ENCODE data around the gene TMBIM4.
A peak's percentile ranks its signal among the peaks of the same experiment; 100 is the strongest.

TMBIM4 gene

DNA sequence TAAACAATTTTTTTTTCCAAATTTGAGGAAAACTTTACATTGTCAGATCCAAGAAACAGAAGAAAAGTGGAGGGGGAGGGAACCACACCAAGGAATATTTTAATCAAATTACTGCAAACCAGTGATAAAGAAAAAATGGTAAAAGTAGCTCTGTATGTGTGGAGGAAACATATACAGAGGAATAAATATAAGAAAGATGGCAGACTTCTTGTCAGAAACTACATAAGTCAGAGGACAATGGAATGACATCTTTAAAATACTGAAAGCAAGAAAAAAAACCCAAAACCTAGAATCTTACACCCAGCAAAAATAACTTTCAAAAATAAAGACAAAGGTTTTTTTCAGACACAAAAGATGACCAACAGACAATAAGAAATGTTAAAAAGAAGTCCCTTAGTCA is 29.1 kb downstream of the TMBIM4 start:
- no peak for DNase-seq (ENCODE audit: low read depth)

DNA sequence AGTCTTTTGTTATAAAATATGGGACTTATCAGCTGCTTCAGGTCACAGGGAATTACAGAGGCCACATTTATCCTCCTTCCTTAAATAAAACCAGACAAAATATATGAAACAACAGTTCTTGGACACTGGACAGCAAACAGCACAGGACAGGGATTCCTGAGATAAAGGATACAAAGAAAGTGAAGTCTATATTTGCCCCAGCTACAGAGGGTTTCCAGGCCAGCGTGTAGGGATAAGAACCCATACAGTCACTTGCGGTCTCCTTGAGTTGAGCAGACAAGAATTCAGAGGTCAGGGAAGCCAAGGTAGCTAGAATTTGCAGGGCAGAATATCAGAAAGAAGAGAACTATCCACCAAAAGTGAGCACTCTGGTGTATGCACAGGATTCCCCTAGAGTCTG is 30.5 kb downstream of the TMBIM4 start:
- no peak for DNase-seq (ENCODE audit: low read depth)

DNA sequence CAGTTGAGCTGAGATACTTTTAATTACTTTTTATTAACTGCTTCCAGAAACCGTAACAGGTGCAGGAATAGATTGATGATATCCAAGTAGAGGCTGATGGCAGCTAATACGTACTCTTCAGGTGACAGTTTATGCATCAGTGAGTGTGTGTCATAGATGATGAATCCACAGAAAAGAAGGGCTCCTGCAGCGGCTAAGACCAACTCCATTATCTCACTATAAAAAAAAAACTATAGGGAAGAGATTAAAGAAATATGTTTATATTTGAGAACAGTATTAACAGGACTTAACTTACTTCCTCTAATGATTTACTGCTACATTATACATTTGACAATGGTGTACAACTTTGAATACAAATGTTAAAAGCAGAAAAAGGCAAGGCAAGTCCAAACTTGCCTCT is 31.9 kb downstream of the TMBIM4 start:
- no peak for DNase-seq (ENCODE audit: low read depth)

DNA sequence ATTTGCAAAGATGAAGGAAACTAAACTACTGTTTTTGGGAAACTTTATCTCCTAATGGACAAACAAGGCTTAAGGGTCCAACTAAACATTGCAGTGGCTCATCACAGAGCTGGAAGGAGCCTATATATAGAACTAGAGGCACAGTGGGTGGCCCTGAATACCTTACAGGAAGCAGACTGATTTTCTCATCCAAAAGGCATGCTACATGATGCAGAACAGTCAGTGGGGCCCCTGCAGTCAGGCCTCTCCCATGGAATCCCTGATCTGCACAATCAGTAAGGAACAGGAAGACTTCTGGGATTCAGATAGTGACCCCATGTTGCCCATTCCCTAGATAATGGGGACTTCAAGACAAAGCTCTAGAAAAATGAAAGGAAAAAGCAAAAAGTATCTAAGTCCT is 37.4 kb downstream of the TMBIM4 start:
- DNase-seq (ENCODE audit: low read depth) = no peak

DNA sequence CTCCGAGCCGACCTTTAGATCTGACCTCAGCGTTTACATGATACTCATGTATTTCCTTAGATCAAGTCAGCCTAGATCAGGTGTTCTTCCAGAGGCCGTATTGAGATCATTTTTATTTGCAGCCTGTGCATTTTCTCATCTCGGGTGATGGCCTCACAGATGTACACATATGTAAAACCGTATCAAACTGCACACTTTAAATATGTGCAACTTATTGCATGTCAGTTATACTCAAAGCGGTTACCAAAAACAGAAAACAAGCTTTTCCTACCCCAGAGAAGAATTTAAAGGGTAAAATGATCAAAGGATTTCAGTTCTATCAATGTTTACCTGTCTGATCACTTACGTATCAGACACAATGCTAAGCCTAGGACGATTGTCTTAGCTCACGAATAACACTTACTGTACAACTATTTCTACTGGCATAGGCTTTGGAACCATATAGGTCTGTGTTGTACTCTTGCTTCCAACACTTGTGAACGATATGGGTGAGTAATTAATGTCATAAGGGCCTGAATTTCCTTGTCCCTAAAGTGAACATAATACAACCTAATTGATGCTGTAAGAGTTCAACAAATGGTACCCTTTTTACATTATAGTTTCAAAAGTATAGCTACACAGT is 38.6 kb downstream of the TMBIM4 start:
- no peak for DNase-seq (ENCODE audit: low read depth)

DNA sequence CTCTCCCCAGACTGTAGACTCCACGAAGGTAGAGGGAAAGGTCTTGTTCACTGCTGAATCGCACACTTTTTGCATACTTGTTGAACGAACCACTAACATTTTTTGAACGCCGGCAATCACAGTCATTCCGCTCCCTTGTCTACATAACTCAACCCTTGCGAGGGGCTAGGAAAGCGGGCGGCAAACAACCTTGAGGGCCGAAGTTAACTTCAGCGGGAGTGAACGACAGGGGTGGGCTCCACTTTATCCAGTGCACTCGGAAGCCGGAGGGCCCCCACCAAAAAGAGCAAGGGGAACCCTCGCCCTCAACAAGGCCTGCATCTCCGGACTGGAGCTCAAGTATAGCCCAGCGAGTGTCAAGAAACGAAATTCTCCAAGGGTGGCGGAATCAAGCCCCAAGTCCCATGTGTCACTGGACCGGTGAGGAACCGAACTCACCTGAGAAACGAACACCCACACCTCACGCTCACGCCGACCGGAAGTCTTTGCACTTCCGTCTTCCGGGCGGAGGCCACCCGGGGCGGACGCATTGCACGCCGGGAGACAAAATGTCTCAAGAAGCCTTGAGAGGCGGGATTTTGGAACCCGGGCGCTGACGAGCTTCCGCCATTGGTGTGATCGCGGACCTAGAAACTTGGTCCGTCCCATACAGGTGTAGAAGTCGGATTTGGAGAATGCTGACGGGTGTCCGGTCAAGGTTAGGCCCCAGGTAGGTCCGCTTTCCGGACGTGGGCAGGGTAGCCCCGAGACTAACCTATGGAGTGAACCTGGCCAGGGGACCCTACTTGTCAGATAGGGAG is 39.3 kb downstream of the TMBIM4 start, which contains the start of gene LLPH:
Gene LLPH (minus strand): TSS at position 484 of the 800 bp plus-strand sequence. CDS start 1,644 bp downstream, outside the sequence.
- DNase-seq (ENCODE audit: low read depth) = peak; percentile 41

DNA sequence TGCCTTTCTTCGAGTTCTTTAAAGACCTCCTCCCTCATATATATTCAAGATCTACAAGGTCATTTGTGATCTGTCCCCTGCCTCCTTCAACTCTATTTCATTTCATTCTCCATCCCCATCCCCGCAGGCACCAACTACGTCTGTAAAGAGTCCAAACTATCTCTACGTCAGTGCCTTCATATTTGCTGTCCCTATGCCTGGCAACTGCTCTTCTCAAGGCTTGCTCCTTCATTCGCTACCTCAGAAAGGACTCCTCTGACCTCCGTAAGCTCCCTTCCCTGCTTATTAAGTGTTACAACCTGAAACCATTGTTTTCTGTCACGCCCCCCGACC is 39.9 kb downstream of the TMBIM4 start:
- DNase-seq (ENCODE audit: low read depth) = no peak

DNA sequence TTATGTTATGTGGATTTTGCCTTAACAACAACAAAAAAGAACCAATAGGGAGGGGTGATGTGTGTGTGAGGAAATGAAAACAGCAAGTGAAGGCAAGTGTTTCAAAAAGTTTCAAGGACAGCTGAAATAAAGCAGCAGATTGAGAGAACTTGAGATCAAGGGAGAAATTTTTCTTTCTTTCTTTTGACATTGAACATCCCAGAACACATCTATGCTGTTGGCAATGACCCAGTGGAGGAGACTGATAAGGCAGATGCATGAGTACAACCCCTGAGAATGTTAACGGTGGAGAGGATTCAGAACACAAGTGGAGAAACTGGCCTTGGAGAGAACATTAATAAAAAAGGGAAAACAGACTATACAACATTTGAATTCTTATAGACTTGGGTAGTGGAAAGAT is 42.1 kb downstream of the TMBIM4 start:
- DNase-seq (ENCODE audit: low read depth) = no peak

DNA sequence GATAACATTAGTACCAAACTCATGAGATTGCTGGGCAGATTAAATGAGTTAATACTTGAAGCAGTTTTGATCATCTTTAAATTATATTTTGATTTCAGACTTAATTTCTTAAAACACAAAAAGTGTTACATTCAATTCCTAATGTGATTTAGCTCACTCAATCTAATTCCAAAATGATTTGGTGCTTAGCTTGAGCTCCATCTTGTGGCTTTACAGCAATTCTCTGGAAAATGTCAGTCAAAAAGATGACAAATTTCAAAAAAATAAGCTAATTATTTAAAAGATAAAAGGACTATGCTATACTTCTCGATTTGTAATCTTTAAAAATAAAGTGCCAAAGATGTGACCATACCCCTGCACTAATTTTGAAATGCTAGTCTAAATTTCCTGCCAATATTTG is 49.3 kb downstream of the TMBIM4 start:
- no peak for DNase-seq (ENCODE audit: low read depth)

DNA sequence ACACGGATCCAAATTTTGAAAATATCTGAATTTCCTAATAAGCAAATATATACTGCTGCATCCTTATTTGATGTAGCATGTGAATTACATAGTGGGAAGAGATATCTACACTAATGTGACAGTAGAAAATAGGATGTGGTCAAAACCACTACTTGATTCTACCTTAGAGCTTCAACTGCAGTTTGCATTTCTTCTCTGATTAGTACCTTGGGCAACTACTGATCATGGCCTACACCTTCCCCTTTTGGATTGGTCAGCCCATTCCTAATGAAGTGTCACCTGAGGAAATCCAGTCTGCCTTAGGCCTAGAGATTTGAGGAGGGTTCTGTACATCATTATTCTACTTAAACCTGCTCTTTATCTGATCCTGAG is 49.9 kb downstream of the TMBIM4 start:
- DNase-seq (ENCODE audit: low read depth) = no peak

DNA sequence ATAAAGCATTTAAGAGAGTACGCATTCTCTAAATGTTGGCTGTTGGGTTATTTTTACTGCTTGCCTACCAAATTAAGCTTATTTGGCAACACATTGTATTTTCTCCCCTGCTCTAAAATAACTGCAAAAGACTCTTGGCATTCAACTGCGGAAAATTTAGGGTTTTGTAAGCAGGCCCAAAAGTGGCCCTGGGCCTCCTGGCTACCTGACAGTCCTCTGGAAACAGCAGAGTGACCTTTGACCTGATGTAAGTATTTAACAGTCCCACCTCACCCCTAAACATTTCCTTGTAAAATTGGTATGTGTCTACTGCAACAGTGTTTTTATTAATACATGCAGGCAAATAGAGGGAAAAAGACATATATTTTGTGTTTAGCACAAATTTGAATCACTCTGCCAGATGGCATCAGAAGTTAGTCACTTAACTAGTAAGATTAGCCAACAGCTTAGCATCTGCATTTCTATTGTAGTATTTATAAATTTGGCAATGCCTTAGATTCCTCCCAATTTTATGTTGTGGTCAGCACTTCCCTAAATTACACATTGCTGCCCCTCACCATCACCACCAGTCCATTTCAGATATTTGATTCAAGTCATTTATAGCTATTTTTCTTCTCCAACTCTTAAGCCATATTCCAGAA is 50.4 kb downstream of the TMBIM4 start:
- DNase-seq (ENCODE audit: low read depth) = no peak

DNA sequence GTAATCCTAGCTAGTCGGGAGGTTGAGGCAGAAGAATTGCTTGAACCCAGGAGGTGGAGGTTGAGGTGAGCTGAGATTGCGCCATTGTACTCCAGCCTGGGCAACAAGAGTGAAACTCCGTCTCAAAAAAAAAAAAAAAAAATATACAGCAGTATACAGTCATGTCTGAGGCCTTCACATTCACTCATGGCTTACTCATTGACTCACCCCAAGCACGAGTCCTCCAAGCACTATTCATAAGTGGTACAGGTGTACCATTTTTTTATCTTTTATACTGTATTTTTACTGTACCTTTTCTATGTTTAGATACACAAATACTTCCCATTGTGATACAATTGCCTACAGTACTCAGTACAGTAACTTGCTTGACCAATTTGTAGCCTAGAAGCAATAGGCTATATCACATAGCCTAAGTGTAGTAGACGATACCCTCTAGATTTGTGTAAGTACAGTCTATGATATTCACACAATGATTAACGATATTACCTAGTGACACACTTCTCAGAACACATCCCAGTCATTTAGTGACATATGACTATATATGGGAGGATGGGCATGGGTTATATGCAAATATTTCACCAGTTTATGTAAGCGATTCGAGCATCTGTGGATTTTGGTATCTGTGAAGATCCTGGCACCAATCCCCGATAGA is 51.4 kb downstream of the TMBIM4 start:
- no peak for DNase-seq (ENCODE audit: low read depth)

DNA sequence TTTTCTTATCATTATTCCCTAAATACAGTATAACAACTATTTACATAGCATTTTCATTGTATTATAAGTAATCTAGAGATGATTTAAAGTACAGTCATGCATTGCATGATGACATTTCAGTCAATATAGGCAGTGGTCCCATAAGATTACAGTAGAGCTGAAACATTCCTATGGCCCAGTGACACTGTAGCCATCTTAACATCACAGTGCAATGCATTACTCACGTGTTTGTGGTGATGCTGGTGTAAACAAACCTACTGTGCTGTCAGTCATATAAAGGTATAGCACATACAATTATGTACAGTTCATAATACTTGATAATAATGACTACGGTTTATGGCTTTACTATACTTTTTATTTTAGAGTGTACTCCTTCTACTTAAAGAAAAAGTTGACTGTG is 52.6 kb downstream of the TMBIM4 start:
- DNase-seq (ENCODE audit: low read depth) = no peak

DNA sequence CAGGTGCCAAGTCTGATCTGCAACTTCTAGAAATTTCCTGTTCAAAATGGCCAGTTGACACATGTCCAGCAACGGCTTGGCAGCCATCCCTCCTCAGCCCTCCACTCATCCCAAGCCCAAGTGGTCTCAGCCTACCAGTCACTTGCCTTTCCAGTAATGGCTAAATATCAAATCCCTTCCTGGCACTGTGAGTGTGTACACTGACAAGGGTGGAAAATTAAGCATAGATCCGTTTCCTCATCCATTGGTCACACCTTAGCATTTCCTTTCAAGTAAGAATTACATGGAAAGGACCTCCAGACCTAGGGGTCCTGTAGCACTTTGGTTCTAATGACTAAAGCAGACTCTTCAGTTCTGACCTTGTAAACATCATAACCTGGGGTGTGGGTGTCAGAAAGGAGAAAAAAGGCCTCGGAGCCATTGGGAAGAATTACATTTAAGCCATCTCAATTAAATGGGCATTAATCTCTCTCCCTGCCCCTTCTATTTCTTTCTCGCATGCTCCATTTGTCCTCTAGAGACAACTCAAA is 54.7 kb downstream of the TMBIM4 start:
- DNase-seq (ENCODE audit: low read depth) = no peak

DNA sequence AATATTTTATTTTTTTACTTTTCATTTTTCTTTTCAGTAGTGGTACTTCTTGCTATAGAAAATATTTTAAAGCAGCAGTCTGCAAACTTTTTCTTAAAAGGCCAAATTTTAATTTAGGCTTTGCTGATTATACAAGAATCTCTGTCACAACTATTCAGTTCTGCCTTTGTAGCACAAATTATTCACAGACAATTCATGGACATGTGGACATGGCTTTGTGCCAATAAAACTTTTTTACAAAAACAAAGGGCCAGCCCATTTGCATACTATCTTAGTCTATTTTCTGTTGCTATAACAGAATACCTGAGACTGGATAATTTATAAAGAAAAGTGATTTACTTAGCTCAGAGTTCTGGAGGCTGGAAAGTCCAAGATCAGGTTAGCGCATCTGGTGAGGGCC is 56.3 kb downstream of the TMBIM4 start:
- DNase-seq (ENCODE audit: low read depth) = no peak

DNA sequence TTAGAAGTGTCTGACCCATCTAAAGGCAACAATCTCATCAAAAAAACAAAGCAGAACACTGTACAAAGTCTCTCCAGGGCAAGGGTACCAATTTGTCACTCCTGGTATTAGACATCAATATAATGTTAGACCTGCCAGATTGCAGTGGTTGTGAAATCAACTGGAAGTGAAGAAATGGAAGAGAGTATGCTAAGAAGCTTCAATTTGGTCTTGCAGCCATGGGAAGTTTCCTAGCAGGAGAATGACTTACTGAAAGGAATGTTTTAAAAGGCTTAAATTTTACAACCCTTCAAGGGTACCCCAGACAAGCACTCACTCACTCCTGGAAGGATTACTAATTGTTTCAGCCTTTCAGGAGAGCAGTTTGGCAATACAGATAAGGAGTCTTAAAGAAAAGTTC is 58.2 kb downstream of the TMBIM4 start:
- DNase-seq (ENCODE audit: low read depth) = no peak

DNA sequence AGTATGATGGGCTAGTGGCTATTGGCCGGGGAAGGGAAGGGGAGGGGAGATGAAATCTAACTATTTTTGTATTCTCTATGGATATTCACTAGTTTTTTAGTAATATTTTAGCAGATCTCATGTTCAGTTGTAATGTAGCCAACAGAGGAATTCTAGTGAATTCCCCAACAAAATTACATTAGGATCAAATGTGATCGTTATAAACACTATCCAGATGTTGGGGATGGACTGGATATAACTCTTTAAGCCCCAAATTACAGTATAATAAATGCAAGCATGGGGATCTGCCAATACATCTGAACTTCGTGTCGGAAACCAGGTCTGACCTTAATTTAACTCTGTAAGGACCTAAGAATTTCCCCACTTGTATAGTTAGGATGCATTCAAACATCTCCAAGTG is 60.7 kb downstream of the TMBIM4 start:
- no peak for DNase-seq (ENCODE audit: low read depth)

DNA sequence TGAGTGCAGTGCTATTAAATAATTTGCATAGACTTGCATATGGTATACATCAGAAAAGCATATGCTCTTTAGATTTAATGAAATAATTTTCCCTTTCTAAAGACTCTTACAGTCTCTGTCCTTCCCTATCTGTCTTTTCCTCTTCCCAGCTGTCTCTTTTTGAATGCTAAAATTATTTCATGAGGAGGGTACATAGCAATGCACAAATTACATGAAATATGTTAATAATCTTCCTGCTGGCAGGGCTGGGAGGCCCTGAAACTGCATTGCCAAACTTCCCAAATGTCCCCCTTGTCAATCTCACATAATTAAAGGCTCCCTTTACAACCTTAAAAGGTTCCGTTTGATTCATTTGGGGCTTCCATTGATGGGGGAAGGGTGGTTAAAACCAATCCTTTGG is 61.4 kb downstream of the TMBIM4 start:
- DNase-seq (ENCODE audit: low read depth) = no peak

DNA sequence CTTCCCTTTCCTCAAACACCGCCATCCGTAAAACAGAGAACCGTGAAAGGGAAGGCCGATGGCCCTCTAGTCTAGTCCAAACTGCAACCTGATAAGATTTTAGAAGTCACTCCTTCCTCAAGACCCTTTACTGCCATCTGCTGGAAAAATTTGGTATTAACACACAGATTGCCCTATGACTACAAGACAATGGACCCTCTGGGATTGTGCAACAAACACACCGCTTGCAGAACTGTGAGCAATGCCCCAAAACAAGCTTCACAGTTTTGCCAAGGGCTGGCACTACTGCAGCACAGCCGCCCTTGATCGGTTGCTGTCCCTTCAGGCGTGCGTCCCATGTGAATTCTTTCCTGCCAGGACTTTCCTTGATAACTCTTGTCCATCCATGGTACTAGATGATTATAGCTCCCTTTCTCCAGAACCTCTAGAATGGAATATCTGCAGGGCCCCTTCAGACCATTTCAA is 62.3 kb downstream of the TMBIM4 start:
- peak; percentile 57 for DNase-seq (ENCODE audit: low read depth)

DNA sequence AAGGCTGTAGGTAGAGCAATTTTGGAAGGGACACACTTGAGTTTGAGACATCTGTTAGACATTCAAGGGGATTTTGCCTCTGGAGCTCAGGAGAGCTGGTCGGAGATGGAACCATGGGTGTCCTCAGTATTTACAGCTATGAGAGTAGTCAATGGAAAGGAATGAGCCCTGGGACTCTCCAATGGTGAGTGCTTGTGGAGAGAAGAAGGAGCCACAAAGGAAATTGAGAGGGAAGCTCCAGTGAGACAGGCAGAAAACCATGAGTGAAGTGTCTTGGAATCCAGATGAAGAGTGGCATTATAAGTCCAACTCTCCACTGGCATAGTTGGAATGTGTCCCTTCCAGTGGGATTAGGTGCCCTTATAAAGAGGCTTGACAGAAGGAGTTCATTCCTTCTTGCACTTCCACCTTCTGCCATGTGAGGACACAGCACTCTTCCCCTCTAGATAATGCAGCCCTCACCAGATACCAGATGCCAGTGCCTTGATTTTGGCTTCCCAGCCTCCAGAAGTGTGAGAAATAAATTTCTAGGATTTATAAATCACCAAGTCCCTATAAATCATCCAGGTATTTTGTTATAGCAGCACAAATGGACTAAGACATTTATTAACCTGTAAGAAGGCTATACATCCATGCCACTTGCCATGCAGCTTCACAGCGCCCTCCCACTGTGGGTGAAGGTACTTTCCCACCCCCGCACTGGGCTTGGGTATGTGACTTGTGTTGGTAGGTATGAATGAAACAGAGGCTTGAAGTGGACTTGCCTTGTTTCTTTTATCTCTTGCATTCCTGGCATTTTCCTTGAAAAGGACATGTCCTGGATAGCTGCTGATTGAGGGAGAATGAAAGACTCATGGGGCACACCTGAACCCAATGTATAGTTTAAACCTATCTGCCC is 66.5 kb downstream of the TMBIM4 start:
- no peak for DNase-seq (ENCODE audit: low read depth)

DNA sequence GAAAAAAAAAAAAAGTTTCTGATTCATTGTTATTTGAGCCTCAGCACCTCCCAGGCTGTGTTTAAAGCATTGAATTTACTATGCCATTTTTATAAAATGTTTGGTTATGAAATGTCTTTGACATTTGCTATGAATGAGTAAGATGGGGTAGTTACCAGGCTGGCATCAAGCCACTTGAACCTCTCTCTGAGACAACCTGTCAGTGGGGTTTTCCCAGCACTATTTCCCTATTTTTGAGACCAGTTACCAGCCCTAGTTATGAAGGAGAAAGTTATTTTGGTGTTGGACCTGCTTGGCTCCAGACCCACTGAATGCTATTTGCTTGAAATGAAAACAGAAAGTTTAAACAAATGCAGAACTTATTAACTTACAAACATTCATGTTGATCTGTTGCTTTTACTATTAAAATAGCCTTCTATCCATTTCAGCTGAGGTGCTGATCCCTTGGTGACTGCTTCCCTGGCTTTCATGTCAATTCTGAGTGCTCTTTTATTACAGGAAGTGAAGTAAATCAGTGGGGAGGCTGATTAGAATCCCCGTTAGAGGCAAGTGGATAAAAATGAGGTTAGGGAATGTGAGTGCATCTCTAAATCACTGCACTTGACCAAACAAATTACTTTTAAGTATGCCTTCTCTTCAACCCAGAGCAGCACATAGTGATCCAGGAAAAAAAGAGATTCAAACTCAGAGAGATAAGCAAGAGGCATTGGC is 77.1 kb downstream of the TMBIM4 start:
- DNase-seq (ENCODE audit: low read depth) = no peak
